SH-SY5Y (cell line): ENCODE measurements around the gene HADHA.

Source experiments
- GATA2 ChIP-seq: IDR thresholded peaks from 2 replicates; pipeline ENCODE4 v1.6.1; 2011; ENCODE audit warnings: mild to moderate bottlenecking, low read depth, low read length
- GATA3 ChIP-seq: IDR thresholded peaks from 2 replicates; pipeline ENCODE4 v1.6.1; 2011; ENCODE audit warnings: low read depth, mild to moderate bottlenecking, low read length, moderate library complexity

DNA sequence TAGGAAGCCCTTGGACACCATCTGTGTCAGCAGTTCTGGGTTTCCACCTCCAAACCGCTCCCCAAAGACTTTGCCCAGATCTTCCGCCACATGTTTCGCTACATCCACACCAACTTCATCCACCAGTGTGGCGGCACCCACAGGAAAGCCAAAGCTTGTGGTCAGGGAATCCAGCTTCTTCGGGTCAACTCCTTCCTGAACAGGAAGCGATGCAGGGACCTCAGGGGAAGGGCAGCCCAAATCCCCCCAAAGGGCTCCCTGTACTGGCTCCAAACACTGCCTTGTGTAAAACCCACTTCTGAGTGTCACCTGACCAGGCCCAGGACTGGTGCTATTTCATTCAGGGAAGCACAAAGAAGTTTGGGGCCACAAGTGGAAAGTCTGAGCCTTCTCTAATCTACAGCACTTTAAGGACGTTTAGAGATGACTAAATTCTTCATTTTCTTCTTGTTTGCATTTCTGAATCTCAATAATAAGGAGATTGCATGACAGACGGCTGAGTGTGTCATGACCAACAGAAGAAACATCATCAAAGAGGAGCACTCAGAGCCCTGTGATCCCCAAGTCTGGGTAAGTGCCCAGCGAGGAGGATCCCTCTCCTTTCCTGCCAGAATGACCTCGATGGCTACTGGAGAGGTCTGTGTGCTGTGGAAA lies 50.7 kb downstream of the HADHA start:
- no peak for TF ChIP-seq GATA2
- no peak for TF ChIP-seq GATA3
